HG03354 (cell line): Measurements from ENCODE around the gene NGF.
"Not testable (repeated sequence)": the region's sequence is repeated elsewhere in the genome, so short reads cannot be mapped to it uniquely, and the experiment has no call there.

Experiments
- ATAC-seq: cut with Tn5 transposase; IDR thresholded peaks from one replicate; pipeline ENCODE4 v1.9.1; 2021; ENCODE audit warnings: mild to moderate bottlenecking; ENCODE audit not compliant: unreplicated experiment, poor library complexity, severe bottlenecking

The NGF gene

DNA sequence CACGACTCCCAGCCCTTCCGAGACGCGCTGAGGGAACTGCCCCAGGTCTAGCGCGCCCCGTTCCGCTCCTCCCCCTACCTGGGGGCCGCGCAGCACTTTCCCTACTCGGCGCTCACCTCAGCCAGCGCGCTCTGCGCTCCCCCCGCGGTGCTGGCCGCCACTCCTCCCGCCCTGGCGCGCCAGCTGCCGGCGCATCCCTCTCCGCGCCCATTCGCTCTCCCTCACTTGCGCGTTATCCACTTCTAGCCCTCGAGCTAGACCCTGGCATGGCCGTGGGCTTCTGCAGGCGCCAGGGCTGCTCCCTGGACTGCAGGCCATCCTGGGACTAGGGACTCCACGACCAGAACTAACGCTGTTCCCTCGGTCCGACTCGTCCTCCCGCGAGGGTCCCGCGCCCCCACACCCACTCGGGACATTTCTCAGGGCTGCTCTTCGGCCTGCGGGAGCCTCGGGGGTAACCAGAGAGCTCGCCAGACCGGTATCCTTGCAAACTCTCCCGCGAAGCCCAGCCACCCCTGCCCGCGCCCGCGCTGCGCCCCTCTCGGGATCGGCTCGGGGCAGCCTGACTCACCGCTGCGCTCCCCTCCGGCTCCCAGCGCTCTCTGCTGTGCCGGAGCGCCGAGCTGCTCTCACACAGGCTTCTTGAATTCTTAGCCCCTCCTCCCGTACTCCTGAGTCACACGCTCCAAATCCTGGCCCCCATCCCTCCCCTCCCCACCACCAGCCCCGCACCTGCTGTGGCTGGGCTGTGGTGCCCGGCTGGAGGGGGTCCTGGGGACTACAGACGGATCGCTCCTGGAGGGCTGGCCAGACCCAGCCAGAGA, at the start of gene NGF:
Gene NGF, minus strand, starts transcription at position 617 of the 824 bp plus-strand sequence. CDS start 51,454 bp downstream, outside the sequence.
- ATAC-seq: no peak

DNA sequence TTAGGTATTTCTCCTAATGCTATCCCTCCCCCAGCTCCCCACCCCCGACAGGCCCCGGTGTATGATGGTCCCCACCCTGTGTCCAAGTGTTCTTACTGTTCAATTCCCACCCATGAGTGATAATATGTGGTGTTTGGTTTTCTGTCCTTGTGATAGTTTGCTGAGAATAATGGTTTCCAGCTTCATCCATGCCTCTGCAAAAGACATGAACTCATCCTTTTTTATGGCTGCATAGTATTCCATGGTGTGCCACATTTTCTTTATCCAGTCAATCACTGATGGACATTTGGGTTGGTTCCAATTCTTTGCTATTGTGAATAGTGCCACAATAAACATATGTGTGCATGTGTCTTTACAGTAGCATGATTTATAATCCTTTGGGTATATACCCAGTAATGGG, 45.4 kb upstream of the NGF start:
- ATAC-seq: not testable (repeated sequence)

- no peak for ATAC-seq
Measured at GRCh38 chr1:115379943-115380342, 41.9 kb upstream of the NGF start.

DNA sequence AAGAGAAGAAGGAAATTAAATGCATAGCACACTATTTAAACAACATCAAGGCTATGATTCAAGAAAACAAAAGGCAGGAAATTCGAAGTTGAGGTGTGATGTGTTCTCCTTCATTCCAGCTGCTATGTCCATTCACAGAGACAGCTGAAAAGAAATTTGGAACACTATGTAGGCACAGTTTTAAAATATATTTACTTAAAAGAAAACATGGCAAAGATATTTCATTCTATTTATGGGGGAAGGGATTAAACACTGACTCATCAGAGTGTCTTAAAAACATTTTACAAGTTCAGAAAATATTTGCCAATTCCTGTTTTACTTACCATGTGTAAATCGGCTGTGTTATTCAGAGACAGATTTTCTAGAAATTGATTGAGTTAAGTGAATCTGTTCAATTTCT, 39.4 kb upstream of the NGF start:
- no peak for ATAC-seq

- no peak for ATAC-seq
Measured at GRCh38 chr1:115374598-115374997, 36.5 kb upstream of the NGF start.

DNA sequence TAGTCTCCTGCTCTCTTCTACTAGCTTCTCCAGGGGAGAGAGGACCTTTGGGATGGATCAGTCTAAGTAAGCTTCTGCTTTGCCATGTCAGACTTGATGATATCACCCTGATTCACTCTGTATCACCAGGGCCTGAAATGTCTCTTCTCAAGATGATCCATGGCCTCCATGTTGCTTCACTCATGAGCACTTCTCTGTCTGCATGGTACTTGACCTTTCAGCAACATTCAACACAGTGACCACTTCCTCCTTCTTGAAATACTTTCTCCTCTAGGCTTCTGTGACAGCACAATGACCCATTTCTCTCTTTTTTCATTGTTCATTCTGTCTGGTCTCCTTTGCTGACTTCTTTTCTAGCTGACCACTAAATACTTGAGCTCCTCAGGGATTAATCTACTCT, 35.3 kb upstream of the NGF start:
- ATAC-seq: no peak

DNA sequence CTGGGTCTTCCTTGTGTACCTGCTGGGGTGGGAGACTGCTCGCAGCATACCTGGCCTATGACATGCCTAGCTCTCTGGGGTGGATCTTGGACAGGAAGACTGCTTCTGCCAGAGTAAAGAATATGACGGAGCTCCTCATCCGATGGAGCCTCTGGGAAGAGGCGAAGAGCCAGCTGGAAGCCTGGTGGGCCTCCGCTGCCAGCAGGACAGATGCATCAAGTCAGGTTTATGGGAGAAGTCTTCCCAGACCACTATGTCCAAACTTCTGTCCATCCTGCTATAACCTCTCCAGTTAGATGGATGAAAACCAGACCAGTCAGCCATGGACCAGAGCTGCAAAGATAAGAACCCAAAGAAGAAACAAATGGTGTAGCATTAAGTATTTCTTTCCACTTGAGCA, 27.7 kb upstream of the NGF start:
- no peak for ATAC-seq

DNA sequence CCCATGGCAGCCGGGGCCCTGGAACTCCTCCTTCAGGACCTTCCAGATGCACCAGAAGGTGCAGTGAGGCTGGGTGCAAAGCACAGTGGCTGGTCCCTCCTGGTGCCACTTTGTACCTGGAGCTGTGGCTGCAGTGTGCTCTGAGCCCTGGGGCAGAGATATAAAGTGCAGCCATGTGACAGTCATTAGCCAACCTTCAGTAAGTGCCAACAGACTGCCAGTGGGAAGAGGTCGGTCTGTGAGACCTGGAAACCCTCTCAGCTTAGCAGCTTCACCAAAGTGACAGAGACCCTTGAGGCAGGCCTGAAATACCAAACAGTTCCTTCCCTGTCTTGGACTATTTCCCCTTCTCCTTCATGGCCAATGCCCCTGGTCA, 26.7 kb upstream of the NGF start:
- ATAC-seq: no peak

DNA sequence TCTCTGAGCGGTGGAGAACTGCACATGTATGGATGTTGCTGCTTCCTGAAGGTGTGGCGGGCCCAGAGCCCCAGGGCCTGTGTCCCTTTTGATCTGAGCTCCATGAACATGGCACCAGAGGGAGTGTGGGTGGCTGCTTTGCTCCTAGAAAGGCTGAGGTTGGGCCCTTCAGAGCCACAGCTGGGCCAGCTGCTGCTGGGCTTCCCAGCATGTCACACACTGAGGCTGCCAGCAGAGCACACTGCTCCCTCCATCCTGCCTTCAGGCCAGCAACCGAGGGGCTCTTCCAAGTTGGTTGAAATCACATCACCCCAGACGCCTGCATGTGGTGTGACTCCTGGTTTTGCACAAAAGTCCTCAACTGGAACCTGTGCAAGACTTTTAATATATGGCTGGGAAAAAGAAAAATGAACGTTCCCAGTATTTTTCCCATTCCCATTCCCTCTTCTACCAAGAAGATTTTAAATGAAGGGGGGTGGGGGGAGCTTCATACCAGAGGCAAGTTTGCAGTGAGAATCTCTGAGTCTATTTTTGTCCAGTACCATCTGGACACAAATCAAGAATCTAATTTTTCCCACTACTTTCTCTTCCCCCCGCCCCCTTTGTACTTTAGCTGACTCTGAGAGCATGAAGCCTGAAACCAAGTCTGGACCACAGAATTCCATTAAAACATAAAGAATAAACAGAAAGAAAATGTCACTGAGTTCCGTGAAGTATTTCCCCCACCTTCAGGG, 26.2 kb upstream of the NGF start:
- no peak for ATAC-seq

DNA sequence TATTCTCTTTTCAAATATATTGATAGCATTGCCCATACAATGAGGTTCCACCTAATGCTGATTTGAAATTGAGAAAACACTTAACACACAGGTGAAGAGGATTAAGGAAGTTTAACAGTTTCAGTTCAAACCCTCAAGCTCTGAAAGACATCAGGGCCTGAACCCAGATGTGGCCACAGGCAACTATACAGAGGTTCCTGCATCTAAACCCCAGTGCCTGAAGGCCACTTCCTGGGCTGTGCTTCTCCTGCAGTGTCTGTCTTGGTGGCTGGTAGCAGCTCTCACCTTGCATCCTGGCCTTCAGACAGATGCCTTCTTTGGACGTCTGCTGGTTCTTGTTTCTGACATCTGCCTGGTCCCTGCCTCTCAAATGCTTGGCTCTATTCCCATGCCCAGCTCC, 25.1 kb upstream of the NGF start:
- ATAC-seq: no peak

DNA sequence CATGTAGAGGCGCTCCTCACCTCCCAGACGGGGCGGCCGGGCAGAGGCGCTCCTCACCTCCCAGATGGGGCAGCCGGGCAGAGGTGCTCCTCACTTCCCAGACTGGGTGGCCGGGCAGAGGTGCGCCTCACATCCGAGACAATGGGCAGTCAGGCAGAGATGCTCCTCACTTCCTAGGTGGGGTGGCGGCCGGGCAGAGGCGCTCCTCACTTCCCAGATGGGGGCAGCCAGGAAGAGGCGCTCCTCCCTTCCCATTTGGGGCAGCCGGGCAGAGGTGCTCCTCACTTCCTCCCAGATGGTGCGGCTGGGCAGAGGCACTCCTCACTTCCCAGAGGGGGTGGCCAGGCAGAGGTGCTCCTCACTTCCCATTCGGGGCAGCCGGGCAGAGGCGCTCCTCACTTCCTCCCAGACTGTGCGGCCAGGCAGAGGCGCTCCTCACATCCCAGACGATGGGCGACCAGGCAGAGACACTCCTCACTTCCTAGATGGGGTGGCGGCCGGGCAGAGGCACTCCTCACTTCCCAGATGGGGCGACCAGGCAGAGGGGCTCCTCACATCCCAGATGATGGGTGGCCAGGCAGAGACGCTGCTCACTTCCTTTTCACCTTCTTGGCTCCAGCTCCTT, 22.6 kb upstream of the NGF start:
- not testable (repeated sequence) for ATAC-seq

- ATAC-seq: not testable (repeated sequence)
Measured at GRCh38 chr1:115359787-115360452, 21.9 kb upstream of the NGF start.

DNA sequence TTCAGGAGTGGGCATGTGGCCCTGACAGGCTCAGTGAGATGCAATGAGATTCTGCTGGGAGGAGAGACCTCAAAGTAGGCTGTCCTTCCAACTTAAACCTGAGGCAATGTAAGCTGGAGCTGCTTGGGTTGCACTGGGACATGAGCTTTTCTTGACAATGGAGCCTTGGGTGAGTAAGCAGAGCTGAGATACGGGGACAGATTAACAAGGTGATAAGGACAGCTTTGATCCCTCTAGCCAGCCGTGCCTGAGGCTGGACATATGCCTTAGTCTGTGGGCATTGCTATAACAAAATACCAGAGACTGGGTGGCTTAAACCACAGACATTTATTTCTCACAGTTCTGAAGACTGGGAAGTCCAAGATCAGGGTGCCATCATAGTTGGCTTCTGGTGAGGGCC, 18.3 kb upstream of the NGF start:
- ATAC-seq: no peak

- ATAC-seq: no peak
Measured at GRCh38 chr1:115355069-115355468, 17.0 kb upstream of the NGF start.

DNA sequence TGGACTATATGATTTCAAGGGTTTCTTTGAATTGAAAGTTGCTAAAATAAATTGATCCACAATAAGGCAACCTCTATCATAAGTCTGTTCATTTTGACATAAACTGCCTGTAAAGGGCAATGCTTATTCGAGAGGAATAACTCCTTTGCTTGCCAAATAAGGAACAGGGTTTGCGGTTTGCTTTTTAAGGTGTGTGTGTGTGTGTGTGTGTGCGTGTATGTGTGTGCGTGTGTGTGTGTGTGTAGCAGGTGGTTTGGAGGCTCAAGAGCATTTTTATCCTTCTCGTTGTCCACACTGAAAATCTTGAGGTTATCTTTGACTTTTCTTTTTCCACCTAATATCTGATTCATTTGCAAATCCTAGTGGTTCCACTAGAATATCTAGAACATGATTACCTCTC, 13.1 kb upstream of the NGF start:
- ATAC-seq: no peak

GRCh38 chr1:115348636-115349035, 10.6 kb upstream of the NGF start:
- ATAC-seq: no peak

- no peak for ATAC-seq
Measured at GRCh38 chr1:115347282-115347681, 9.2 kb upstream of the NGF start.

DNA sequence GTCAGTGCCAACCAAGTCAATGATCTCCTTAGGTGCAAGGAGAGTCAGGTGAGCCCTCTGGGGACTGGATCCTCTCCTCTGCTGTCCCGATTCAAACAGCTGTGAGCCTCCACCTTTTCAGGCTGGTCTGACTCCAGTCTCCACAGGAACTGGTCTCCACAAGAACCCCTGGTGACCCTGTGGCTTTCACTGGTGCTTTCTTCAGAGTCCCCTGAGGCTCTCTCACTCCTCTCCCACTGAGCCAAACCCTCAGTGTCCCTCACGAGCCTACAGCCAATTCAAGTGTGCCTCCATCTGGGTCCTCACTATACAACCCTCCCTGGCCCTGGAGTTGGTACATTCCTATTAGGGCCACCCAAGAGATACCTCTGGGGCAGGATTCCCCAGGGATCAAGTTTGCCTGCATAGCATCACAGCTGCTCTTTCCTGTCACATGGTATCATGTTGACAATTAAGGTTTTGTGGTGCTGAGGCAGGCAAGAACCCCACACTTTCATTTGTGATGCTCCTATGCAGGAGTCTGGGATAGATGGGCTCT, 5.2 kb upstream of the NGF start:
- ATAC-seq: no peak

GRCh38 chr1:115341948-115342347, 3.9 kb upstream of the NGF start:
- no peak for ATAC-seq

- no peak for ATAC-seq
Measured at GRCh38 chr1:115340879-115341278, 2.8 kb upstream of the NGF start.
